Measurements from ENCODE around the gene STRA8.

Gene STRA8

GRCh38 chr7:135272303-135272702, 38.7 kb downstream of the STRA8 start:
- DNase-seq, result no peak

DNA sequence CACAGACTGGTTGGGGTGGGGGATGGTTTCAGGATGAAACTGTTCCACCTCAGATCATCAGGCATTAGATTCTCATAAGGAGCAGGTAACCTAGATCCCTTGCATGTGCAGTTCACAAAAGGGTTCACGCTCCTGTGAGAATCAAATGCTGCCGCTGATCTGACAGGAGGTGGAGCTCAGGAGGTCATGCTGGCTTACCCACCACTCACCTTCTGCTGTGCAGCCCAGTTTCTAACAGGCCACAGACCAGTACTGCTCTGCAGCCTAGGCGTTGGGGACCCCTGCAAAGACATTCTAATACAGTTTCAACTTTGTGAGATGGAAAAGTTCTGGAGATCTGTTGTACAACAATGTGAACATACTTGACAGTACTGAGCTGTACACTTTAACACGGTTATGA, 39.9 kb downstream of the STRA8 start:
- DNase-seq, result no peak

- DNase-seq, result peak; percentile 77
Measured at GRCh38 chr7:135274495-135275268, 41.0 kb downstream of the STRA8 start.

DNA sequence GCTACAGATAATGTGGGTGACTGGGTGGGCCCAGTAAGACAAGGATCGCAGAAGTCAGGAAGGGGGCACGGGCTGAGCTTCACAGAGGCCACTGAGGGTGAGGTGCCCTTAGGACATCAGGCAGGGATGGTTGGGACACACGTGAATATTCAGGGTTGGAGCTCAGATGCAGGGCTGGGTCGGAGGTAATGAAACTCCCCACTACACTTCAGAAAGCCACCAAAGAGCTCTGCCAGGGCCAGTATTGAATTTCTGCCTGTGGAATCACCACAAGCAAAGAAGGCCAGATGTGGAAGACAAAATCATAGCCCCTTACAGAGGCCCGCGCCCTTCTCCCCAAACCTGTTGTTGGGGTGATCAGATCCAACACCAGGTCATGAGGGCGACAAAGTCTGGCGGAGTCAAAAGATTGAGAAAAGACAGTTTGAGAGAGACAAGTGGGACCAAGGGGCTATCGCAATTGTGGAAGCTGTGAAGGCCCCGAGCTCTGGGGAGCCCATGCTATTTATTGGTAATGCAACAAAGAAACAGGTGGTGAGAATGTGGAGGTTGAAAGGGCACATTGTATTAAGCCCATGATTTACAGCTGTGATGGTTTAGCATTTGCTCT, 42.4 kb downstream of the STRA8 start:
- no peak for DNase-seq

DNA sequence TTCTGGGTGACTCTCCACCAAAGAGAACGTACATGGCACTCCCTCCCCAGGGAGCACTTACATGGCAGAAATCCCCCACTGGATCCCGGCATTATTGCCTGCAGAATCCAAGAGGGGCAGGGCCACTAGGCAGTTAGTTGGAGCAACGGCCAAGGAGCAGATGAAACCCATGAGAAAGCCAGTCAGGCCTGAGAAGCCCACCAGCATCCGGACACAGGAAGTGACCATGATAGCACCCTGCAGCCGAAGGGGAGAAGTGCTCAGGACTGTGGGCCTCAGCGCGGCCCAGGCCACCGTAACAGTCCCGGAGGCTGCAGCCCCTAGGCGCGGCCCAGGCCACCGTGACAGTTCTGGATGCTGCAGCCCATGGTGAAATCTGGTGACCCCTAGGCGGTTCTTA, 43.5 kb downstream of the STRA8 start:
- DNase-seq, result no peak

GRCh38 chr7:135281363-135281949, 47.8 kb downstream of the STRA8 start:
- DNase-seq, result peak; percentile 80

- DNase-seq, result no peak
Measured at GRCh38 chr7:135282561-135283254, 49.1 kb downstream of the STRA8 start.

- no peak for DNase-seq
Measured at GRCh38 chr7:135283959-135284638, 50.5 kb downstream of the STRA8 start.

DNA sequence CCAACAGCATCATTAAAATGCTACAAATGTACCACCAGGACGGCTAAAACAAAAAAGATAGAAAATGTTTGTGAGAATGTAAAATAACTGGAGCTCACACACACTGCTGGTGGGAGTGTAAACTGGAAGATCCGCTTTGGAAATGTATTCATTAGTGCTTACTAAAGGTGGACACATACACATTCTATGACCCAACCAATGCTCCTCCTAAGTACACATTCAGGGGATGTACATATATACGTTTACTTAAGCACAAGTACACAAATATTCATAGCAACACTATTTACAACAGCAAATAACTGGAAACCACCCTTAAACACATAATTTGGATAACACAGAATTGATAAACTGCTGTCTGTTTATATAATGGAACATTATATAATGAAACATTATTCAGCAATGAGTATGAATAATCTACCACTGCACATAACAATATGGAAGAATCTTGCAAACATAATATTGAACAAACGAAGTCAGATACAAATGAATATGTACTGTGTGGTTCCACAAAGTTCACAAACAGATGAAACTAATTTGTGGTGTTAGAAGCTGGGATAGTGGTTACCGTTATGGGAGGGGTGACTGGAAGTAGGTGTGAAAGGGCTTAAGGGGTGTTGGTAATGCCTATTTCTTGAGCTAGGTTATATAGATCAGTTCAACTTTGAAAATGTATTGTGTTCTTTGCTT, 52.1 kb downstream of the STRA8 start:
- no peak for DNase-seq

- no peak for DNase-seq
Measured at GRCh38 chr7:135286876-135287275, 53.2 kb downstream of the STRA8 start.

DNA sequence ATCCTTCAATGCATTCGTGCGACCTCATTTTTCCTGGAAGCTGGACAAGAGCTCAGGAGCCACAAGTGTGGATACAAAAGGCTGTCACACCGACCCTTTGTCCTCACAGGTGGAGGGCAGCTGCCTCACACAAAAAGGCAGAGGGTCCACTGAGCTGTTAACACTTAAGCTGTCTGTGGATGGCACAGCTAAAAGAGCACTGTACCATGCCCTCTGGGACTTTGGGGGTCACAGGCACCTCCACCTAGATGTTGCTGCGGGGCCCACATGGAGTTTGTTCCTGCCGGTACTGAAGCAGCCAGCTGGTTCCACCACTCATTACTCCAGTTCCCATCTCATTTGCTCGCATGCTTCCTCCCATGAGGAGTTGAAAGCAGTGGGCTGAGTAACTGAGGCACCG, 57.0 kb downstream of the STRA8 start:
- DNase-seq, result no peak

DNA sequence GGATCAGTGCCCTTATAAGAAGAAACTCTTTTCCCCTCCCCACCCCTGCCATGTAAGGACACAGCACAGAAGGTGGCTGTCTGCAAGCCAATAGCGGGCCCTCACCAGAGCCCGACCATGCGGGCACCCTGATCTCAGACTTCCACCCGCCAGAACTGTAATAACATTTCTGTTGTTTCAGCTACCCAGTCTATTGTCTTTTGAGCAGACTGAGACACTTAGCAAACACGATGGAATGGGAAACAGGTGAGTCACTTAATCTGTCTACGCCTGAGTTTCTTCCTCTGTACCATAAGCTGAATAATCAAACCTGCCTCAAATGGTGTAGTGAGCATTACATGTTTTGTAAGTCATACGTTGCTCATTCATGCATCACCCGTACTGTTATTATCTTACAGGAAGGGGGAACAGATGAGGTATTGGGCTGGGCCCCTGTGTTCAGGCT, 58.2 kb downstream of the STRA8 start:
- peak; percentile 62 for DNase-seq

- no peak for DNase-seq
Measured at GRCh38 chr7:135299235-135299634, 65.6 kb downstream of the STRA8 start.

- no peak for DNase-seq
Measured at GRCh38 chr7:135300913-135301765, 67.5 kb downstream of the STRA8 start.

Measured in COR-L47 (cell line).